CD4-positive, CD25-positive, alpha-beta regulatory T cell (primary cell): Measurements from ENCODE around the gene RAD51B. TPM values are rescaled to one million over a fixed set of nuclear protein-coding genes. Genes with fewer than 3 reads are reported as not detected.

Experiments used
- ATAC-seq, 2 donors: fragments of 150-1000 bp; cut with Tn5 transposase; one replicate each; pipeline ENCODE4 v1.10.0; 2021; ENCODE audit warnings: low read depth in 2 of 2, moderate number of reproducible peaks in 2 of 2, moderate library complexity in 1 of 2
- DNase-seq, 3 donors: peaks; one replicate each; pipeline versions ENCODE4 v3.0.0 to v3.0.0-alpha.2; 2012 to 2022; ENCODE audit warnings: mixed read lengths in 1 of 3
- H3K27ac ChIP-seq: one replicate; pipeline ENCODE4 v1.7.0; 2013; ENCODE audit warnings: mild to moderate bottlenecking, low read length; ENCODE audit not compliant: insufficient read depth, poor library complexity, severe bottlenecking
- H3K27me3 ChIP-seq: one replicate; pipeline ENCODE4 v1.7.0; 2013; ENCODE audit warnings: low read length; ENCODE audit not compliant: control insufficient read depth, insufficient read depth
- H3K36me3 ChIP-seq: one replicate; pipeline ENCODE4 v1.7.0; 2013; ENCODE audit warnings: mild to moderate bottlenecking, low read length, moderate library complexity; ENCODE audit not compliant: control insufficient read depth, insufficient read depth
- H3K4me1 ChIP-seq: 2 replicates; pipeline ENCODE4 v1.7.0; 2013; ENCODE audit warnings: mild to moderate bottlenecking, low read length; ENCODE audit not compliant: insufficient read depth, control insufficient read depth, poor library complexity, severe bottlenecking
- H3K4me3 ChIP-seq: one replicate; pipeline ENCODE4 v1.7.0; 2013; ENCODE audit warnings: low read depth, mild to moderate bottlenecking, low read length, moderate library complexity
- H3K9me3 ChIP-seq, 2 experiments: 1 replicate in 1 of 2; 2 replicates in 1 of 2; pipeline ENCODE4 v1.7.0; 2013; ENCODE audit warnings: low read length in 2 of 2, mild to moderate bottlenecking in 1 of 2, moderate library complexity in 1 of 2; ENCODE audit not compliant: control insufficient read depth in 2 of 2
- H3K27ac Mint-ChIP-seq, 3 donors: one replicate each; pipeline ENCODE4 v1.8.0; 2020 to 2022; ENCODE audit warnings: mild to moderate bottlenecking in 3 of 3, mixed read lengths in 3 of 3, moderate library complexity in 2 of 3
- H3K27me3 Mint-ChIP-seq: one replicate; pipeline ENCODE4 v1.8.0; 2022; ENCODE audit warnings: mild to moderate bottlenecking, mixed read lengths
- H3K36me3 Mint-ChIP-seq: one replicate; pipeline ENCODE4 v1.8.0; 2020; ENCODE audit warnings: mixed read lengths
- H3K4me1 Mint-ChIP-seq, 4 donors: one replicate each; pipeline ENCODE4 v1.8.0; 2020 to 2022; ENCODE audit warnings: mixed read lengths in 4 of 4, mild to moderate bottlenecking in 1 of 4
- H3K4me3 Mint-ChIP-seq, 4 donors: one replicate each; pipeline ENCODE4 v1.8.0; 2020 to 2022; ENCODE audit warnings: mild to moderate bottlenecking in 4 of 4, mixed read lengths in 4 of 4, moderate library complexity in 3 of 4
- H3K9me3 Mint-ChIP-seq, 7 donors: one replicate each; pipeline ENCODE4 v1.8.0; 2020 to 2022; ENCODE audit warnings: mixed read lengths in 7 of 7, mild to moderate bottlenecking in 3 of 7, moderate library complexity in 2 of 7
- polyA plus RNA-seq, 4 donors: library from polyadenylated mRNA; unstranded; fragments of 300-500 nt; fragmentation: Illumina TruSeq; gene quantifications; one replicate each; pipeline ENCODE4 v1.2.3, GENCODE V29; 2021
- total RNA-seq: library from RNA; stranded (reverse); gene quantifications from one replicate; pipeline ENCODE4 v1.2.3, GENCODE V29; 2022

The RAD51B gene
- total and polyA plus RNA-seq, 5 donors from 2014 or later, result 19.1 to 40.2 (median 28.1) TPM

- H3K4me3 Mint-ChIP-seq, result no peak overlapping the region
These were observed 820.4 kb downstream of the RAD51B start for GRCh38 chr14:68639758-68640574.

GRCh38 chr14:68643673-68644072 lies 824.1 kb downstream of the RAD51B start:
- Histone ChIP-seq H3K36me3 (no peaks in the 10 kb centered on the region), H3K4me3 (no peak overlapping the region), H3K27me3 (no peaks in the 10 kb centered on the region), H3K9me3 (peaks cover 0 to 6% of the 10 kb centered on the region in 2 experiments), H3K27ac (no peak overlapping the region), H3K4me1 (peaks cover 6% of the 10 kb centered on the region)
- Mint-ChIP-seq H3K4me1 (peaks cover 0 to 2% (median 0%) of the 10 kb centered on the region in 4 donors), H3K36me3 (no peaks in the 10 kb centered on the region), H3K27me3 (no peaks in the 10 kb centered on the region), H3K27ac (peak overlapping the region in 1 of 3 donors; percentile 76), H3K9me3 (peaks cover 0 to 16% (median 1%) of the 10 kb centered on the region in 7 donors), H3K4me3 (no peak overlapping the region)
- ATAC-seq (no peak), DNase-seq (no peak)

More at GRCh38 chr14:68639758-68640574, 820.4 kb downstream of the RAD51B start:
- no peak overlapping the region for H3K27ac Mint-ChIP-seq
- Histone ChIP-seq H3K36me3 (no peaks in the 10 kb centered on the region), H3K4me3 (no peak overlapping the region), H3K4me1 (peaks cover 7% of the 10 kb centered on the region), H3K27me3 (no peaks in the 10 kb centered on the region), H3K27ac (no peak overlapping the region), H3K9me3 (peaks cover 0 to 6% of the 10 kb centered on the region in 2 experiments)
- H3K4me1 Mint-ChIP-seq, result peaks cover 0 to under 1% (median 0%) of the 10 kb centered on the region in 4 donors
- H3K27me3 Mint-ChIP-seq, result no peaks in the 10 kb centered on the region
- peaks cover 0 to 16% (median 1%) of the 10 kb centered on the region in 7 donors for H3K9me3 Mint-ChIP-seq
- no peak for ATAC-seq
- H3K36me3 Mint-ChIP-seq, result no peaks in the 10 kb centered on the region
- no peak for DNase-seq

- DNase-seq (no peak), ATAC-seq (no peak)
- Histone ChIP-seq H3K4me1 (peaks cover 1% of the 10 kb centered on the region), H3K9me3 (peaks cover 0 to 6% of the 10 kb centered on the region in 2 experiments), H3K36me3 (no peaks in the 10 kb centered on the region), H3K27me3 (no peaks in the 10 kb centered on the region), H3K4me3 (no peak overlapping the region), H3K27ac (no peak overlapping the region)
- Mint-ChIP-seq H3K27ac (peak overlapping the region in 1 of 3 donors; percentile 76), H3K9me3 (peaks cover 0 to 16% (median 1%) of the 10 kb centered on the region in 7 donors), H3K4me1 (peaks cover 0 to 2% (median under 1%) of the 10 kb centered on the region in 4 donors), H3K4me3 (no peak overlapping the region), H3K36me3 (no peaks in the 10 kb centered on the region), H3K27me3 (no peaks in the 10 kb centered on the region)
These were observed 824.5 kb downstream of the RAD51B start for GRCh38 chr14:68644101-68644500.

DNA sequence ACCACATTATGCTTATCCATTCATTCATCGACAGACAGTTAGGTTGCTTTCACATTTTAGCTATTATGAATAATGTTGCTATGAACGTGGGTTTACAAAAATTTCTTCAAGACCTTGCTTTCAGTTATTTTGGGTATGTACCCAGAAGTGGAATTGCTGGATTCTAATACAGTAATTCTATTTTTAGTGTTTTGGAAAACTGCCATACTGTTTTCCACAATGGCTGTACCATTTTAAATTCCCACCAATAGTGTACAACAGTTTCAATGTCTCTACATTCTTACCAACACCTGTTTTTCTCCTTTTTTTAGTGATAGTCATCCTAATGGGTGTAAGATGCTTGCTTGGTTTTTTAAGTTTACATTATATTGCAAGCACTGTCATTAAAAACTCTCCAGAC lies 825.8 kb downstream of the RAD51B start:
- H3K36me3 ChIP-seq, result no peaks in the 10 kb centered on the region
- Mint-ChIP-seq H3K36me3 (no peaks in the 10 kb centered on the region), H3K27me3 (no peaks in the 10 kb centered on the region), H3K9me3 (peaks cover 0 to 16% (median 1%) of the 10 kb centered on the region in 7 donors), H3K4me3 (no peak overlapping the region), H3K4me1 (peaks cover 0 to 5% (median 2%) of the 10 kb centered on the region in 4 donors), H3K27ac (no peak overlapping the region)
- no peak overlapping the region for H3K27ac ChIP-seq
- H3K27me3 ChIP-seq, result no peaks in the 10 kb centered on the region
- ATAC-seq (no peak), DNase-seq (no peak)
- H3K9me3 ChIP-seq, result peaks cover 0 to 6% of the 10 kb centered on the region in 2 experiments
- no peaks in the 10 kb centered on the region for H3K4me1 ChIP-seq
- H3K4me3 ChIP-seq, result no peak overlapping the region

- peak overlapping the region in 2 of 3 donors; percentile 34 to 65 for H3K27ac Mint-ChIP-seq
- no peak overlapping the region for H3K4me3 Mint-ChIP-seq
- Histone ChIP-seq H3K27me3 (no peaks in the 10 kb centered on the region), H3K36me3 (no peaks in the 10 kb centered on the region), H3K4me3 (no peak overlapping the region), H3K4me1 (peaks cover 3% of the 10 kb centered on the region), H3K9me3 (no peaks in the 10 kb centered on the region), H3K27ac (no peak overlapping the region)
- H3K36me3 Mint-ChIP-seq, result no peaks in the 10 kb centered on the region
- DNase-seq (no peak), ATAC-seq (no peak)
- H3K4me1 Mint-ChIP-seq, result peaks cover 5 to 9% (median 5%) of the 10 kb centered on the region in 4 donors
- H3K9me3 Mint-ChIP-seq, result peaks cover 0 to 2% (median 0%) of the 10 kb centered on the region in 7 donors
- H3K27me3 Mint-ChIP-seq, result no peaks in the 10 kb centered on the region
These were observed 830.1 kb downstream of the RAD51B start for GRCh38 chr14:68649476-68650189.

GRCh38 chr14:68650404-68650994 lies 830.9 kb downstream of the RAD51B start:
- no peak overlapping the region for H3K27ac ChIP-seq

GRCh38 chr14:68651075-68651474 lies 831.5 kb downstream of the RAD51B start:
- no peaks in the 10 kb centered on the region for H3K27me3 Mint-ChIP-seq
- ATAC-seq, result no peak
- peaks cover 5 to 13% (median 6%) of the 10 kb centered on the region in 4 donors for H3K4me1 Mint-ChIP-seq
- Histone ChIP-seq H3K36me3 (no peaks in the 10 kb centered on the region), H3K4me3 (no peak overlapping the region), H3K4me1 (peaks cover 3% of the 10 kb centered on the region), H3K27ac (no peak overlapping the region), H3K9me3 (no peaks in the 10 kb centered on the region), H3K27me3 (no peaks in the 10 kb centered on the region)
- no peak overlapping the region for H3K27ac Mint-ChIP-seq
- no peak for DNase-seq
- no peak overlapping the region for H3K4me3 Mint-ChIP-seq
- peaks cover 0 to 2% (median 0%) of the 10 kb centered on the region in 7 donors for H3K9me3 Mint-ChIP-seq
- H3K36me3 Mint-ChIP-seq, result no peaks in the 10 kb centered on the region

More at GRCh38 chr14:68650404-68650994, 830.9 kb downstream of the RAD51B start:
- no peak for ATAC-seq
- no peak for DNase-seq
- Mint-ChIP-seq H3K9me3 (peaks cover 0 to 2% (median 0%) of the 10 kb centered on the region in 7 donors), H3K27ac (no peak overlapping the region), H3K4me3 (no peak overlapping the region), H3K27me3 (no peaks in the 10 kb centered on the region), H3K4me1 (peaks cover 5 to 11% (median 6%) of the 10 kb centered on the region in 4 donors), H3K36me3 (no peaks in the 10 kb centered on the region)
- Histone ChIP-seq H3K36me3 (no peaks in the 10 kb centered on the region), H3K27me3 (no peaks in the 10 kb centered on the region), H3K4me3 (no peak overlapping the region), H3K9me3 (no peaks in the 10 kb centered on the region), H3K4me1 (peaks cover 3% of the 10 kb centered on the region)
